NCI-H146 treated with DMSO at 0.1 percent for 48 hours (cell line): Measurements from ENCODE around the gene TCHHL1.
"Not testable (repeated sequence)": the region's sequence is repeated elsewhere in the genome, so short reads cannot be mapped to it uniquely, and the experiment has no call there.

Experiments
- DNase-seq: peaks from one replicate; lab custom pipeline; 2025; ENCODE audit not compliant: unreplicated experiment; lab: John Stamatoyannopoulos, UW

TCHHL1 gene

GRCh38 chr1:152086760-152087159 lies 2.1 kb downstream of the TCHHL1 start:
- DNase-seq: no peak

- no peak for DNase-seq
Measured at GRCh38 chr1:152084853-152085252, 4.0 kb downstream of the TCHHL1 start.

- DNase-seq: not testable (repeated sequence)
Measured at GRCh38 chr1:152081026-152081425, 7.8 kb downstream of the TCHHL1 start.

- DNase-seq: not testable (repeated sequence)
Measured at GRCh38 chr1:152080494-152080893, 8.4 kb downstream of the TCHHL1 start.

GRCh38 chr1:152078831-152079441 lies 9.9 kb downstream of the TCHHL1 start:
- no peak for DNase-seq

- no peak for DNase-seq
Measured at GRCh38 chr1:152072311-152072710, 16.6 kb downstream of the TCHHL1 start.

GRCh38 chr1:152071123-152071522 lies 17.7 kb downstream of the TCHHL1 start:
- DNase-seq: no peak

GRCh38 chr1:152067929-152068328 lies 20.9 kb downstream of the TCHHL1 start:
- DNase-seq: no peak

- no peak for DNase-seq
Measured at GRCh38 chr1:152067150-152067549, 21.7 kb downstream of the TCHHL1 start.

- DNase-seq: no peak
Measured at GRCh38 chr1:152061952-152062351, 26.9 kb downstream of the TCHHL1 start.

- no peak for DNase-seq
Measured at GRCh38 chr1:152053375-152053774, 35.5 kb downstream of the TCHHL1 start.

- DNase-seq: peak; percentile 8
Measured at GRCh38 chr1:152052606-152053005, 36.3 kb downstream of the TCHHL1 start.

- DNase-seq: no peak
Measured at GRCh38 chr1:152050886-152051675, 37.8 kb downstream of the TCHHL1 start.

GRCh38 chr1:152049291-152050083 lies 39.4 kb downstream of the TCHHL1 start:
- DNase-seq: no peak

GRCh38 chr1:152048416-152049009 lies 40.4 kb downstream of the TCHHL1 start:
- no peak for DNase-seq

GRCh38 chr1:152047730-152048415 lies 41.0 kb downstream of the TCHHL1 start:
- no peak for DNase-seq

- no peak for DNase-seq
Measured at GRCh38 chr1:152047413-152047729, 41.5 kb downstream of the TCHHL1 start.

GRCh38 chr1:152044386-152044785 lies 44.5 kb downstream of the TCHHL1 start:
- DNase-seq: no peak

GRCh38 chr1:152043870-152044269 lies 45.0 kb downstream of the TCHHL1 start:
- no peak for DNase-seq

- no peak for DNase-seq
Measured at GRCh38 chr1:152042030-152042429, 46.8 kb downstream of the TCHHL1 start.

- no peak for DNase-seq
Measured at GRCh38 chr1:152039886-152040285, 49.0 kb downstream of the TCHHL1 start.
